ENCODE data around the gene AQP12A. TPM values are rescaled to one million over a fixed set of nuclear protein-coding genes. Genes with fewer than 3 reads are reported as not detected.

The AQP12A gene
- total and polyA plus RNA-seq, 2 donors (not counting 1 experiment from before 2014, with no cell fraction given) = not detected

GRCh38 chr2:240701091-240701735, 9.5 kb downstream of the AQP12A start:
- H3K9ac ChIP-seq (ENCODE audit: insufficient read depth, low read length) = no peak overlapping the region
- H3K9me3 ChIP-seq (ENCODE audit: control insufficient read depth, insufficient read depth, low read depth, low read length) = no peaks in the 10 kb centered on the region
- TF ChIP-seq CTCF (conservative IDR thresholded peaks at IDR 0.05 in 1 of 2, IDR thresholded peaks at IDR 0.05 in 1 of 2; ENCODE audit: low read depth in 1 of 2, low read length in 2 of 2) (no peak), EZH2 (IDR thresholded peaks at IDR 0.05; ENCODE audit: low read length, missing control alignments) (no peak)
- H3K4me2 ChIP-seq (ENCODE audit: extremely low read depth, insufficient read depth, low read length) = no peak overlapping the region
- no peaks in the 10 kb centered on the region for H3K4me1 ChIP-seq (ENCODE audit: control insufficient read depth, extremely low read depth, insufficient read depth, low read length)
- no peak for DNase-seq (ENCODE audit: low read depth in 2 of 2)
- H3K27ac ChIP-seq (ENCODE audit: insufficient read depth, low read length) = no peak overlapping the region
- H3K4me3 ChIP-seq (replicated peaks in 1 of 4; ENCODE audit: control extremely low read depth in 1 of 4, insufficient read depth in 1 of 4, low read depth in 3 of 4, low read length in 4 of 4) = no peak overlapping the region
- peaks cover 1% of the 10 kb centered on the region for H3K27me3 ChIP-seq (ENCODE audit: control insufficient read depth, insufficient read depth, low read length)
- no peak overlapping the region for H2AFZ ChIP-seq (ENCODE audit: low read length)
- no peaks in the 10 kb centered on the region for H3K36me3 ChIP-seq (ENCODE audit: control insufficient read depth, insufficient read depth, low read length)
- H4K20me1 ChIP-seq (ENCODE audit: control insufficient read depth, extremely low read depth, insufficient read depth, low read length) = no peaks in the 10 kb centered on the region
- no peaks in the 10 kb centered on the region for H3K79me2 ChIP-seq (ENCODE audit: control insufficient read depth, insufficient read depth, low read length)

DNA sequence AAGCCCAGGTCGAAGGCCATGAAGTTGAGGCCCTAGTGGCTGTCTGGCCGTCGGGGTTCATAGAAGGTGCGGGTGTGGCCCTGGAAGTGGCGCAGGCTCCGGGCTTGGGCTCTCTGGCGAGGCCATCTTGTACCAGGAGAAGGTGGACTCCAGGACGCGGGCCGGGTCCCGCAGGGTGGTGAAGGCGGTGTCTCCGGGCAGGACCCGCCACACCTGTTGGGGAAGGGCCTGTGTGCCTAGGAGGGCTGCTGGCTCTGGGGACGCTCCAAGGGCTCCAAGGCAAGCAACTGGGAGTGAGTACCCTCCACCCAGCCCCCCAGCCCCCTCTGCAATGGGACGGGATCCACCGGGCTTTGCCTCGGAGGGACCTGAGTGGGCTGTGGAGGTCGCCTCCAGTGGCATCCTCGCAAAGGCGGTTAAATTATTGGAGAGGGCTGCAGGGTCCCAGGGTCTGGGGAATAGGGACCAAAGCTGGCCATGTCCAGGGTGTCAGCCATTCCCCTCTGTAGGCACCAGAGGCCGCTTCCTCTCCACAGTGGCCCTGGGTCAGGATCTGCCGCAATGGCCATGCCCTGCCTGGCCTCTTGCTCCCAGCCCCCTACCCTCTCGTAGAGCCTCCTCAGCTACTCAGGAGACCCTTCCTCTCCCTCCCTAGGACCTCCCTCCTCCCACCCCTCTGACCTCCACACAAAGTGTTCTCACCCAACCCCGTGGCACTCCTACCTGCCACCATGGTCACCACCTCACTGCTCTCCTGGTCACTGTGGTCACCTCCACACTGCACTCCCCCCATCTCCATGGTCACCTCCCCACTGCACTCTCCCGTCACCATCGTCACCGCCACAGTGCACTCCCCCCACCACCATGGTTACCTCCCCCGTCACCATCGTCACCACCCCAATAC, 10.3 kb downstream of the AQP12A start:
- Histone ChIP-seq H3K27ac (ENCODE audit: insufficient read depth, low read length) (no peak overlapping the region), H3K27me3 (ENCODE audit: control insufficient read depth, insufficient read depth, low read length) (peaks cover 6% of the 10 kb centered on the region), H3K79me2 (ENCODE audit: control insufficient read depth, insufficient read depth, low read length) (no peaks in the 10 kb centered on the region), H3K4me2 (ENCODE audit: extremely low read depth, insufficient read depth, low read length) (no peak overlapping the region), H3K4me1 (ENCODE audit: control insufficient read depth, extremely low read depth, insufficient read depth, low read length) (no peaks in the 10 kb centered on the region), H3K4me3 (replicated peaks in 1 of 4; ENCODE audit: control extremely low read depth in 1 of 4, insufficient read depth in 1 of 4, low read depth in 3 of 4, low read length in 4 of 4) (no peak overlapping the region), H3K9me3 (ENCODE audit: control insufficient read depth, insufficient read depth, low read depth, low read length) (no peaks in the 10 kb centered on the region), H3K36me3 (ENCODE audit: control insufficient read depth, insufficient read depth, low read length) (no peaks in the 10 kb centered on the region), H3K9ac (ENCODE audit: insufficient read depth, low read length) (no peak overlapping the region), H2AFZ (ENCODE audit: low read length) (no peak overlapping the region), H4K20me1 (ENCODE audit: control insufficient read depth, extremely low read depth, insufficient read depth, low read length) (no peaks in the 10 kb centered on the region)
- TF ChIP-seq EZH2 (IDR thresholded peaks at IDR 0.05; ENCODE audit: low read length, missing control alignments) = no peak
- TF ChIP-seq CTCF (conservative IDR thresholded peaks at IDR 0.05 in 1 of 2, IDR thresholded peaks at IDR 0.05 in 1 of 2; ENCODE audit: low read depth in 1 of 2, low read length in 2 of 2) = no peak
- DNase-seq (ENCODE audit: low read depth in 2 of 2) = no peak

DNA sequence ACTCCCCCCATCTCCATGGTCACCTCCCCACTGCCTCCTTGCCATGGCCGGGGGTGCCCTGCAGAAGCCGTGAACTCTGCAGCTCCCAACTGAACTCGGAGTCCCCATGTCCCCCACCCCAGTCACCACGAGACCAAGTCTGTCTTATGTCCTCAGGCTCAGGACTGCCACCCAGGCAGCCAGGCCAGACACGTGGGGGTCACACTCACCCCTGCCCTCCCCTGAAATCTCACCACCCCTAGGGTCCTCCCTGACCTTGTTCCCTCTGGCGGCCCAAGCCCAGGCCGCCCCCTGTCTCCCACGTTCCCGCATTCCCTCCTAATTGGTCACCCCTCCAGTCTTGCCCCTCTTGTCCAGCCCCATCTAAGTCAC, 11.0 kb downstream of the AQP12A start:
- DNase-seq (ENCODE audit: low read depth in 2 of 2) = no peak
- Histone ChIP-seq H4K20me1 (ENCODE audit: control insufficient read depth, extremely low read depth, insufficient read depth, low read length) (no peaks in the 10 kb centered on the region), H3K27me3 (ENCODE audit: control insufficient read depth, insufficient read depth, low read length) (peaks cover 10% of the 10 kb centered on the region), H2AFZ (ENCODE audit: low read length) (no peak overlapping the region), H3K4me3 (replicated peaks in 1 of 4; ENCODE audit: control extremely low read depth in 1 of 4, insufficient read depth in 1 of 4, low read depth in 3 of 4, low read length in 4 of 4) (no peak overlapping the region), H3K4me1 (ENCODE audit: control insufficient read depth, extremely low read depth, insufficient read depth, low read length) (no peaks in the 10 kb centered on the region), H3K4me2 (ENCODE audit: extremely low read depth, insufficient read depth, low read length) (no peak overlapping the region), H3K79me2 (ENCODE audit: control insufficient read depth, insufficient read depth, low read length) (no peaks in the 10 kb centered on the region), H3K9me3 (ENCODE audit: control insufficient read depth, insufficient read depth, low read depth, low read length) (no peaks in the 10 kb centered on the region), H3K9ac (ENCODE audit: insufficient read depth, low read length) (no peak overlapping the region), H3K27ac (ENCODE audit: insufficient read depth, low read length) (no peak overlapping the region), H3K36me3 (ENCODE audit: control insufficient read depth, insufficient read depth, low read length) (no peaks in the 10 kb centered on the region)
- TF ChIP-seq EZH2 (IDR thresholded peaks at IDR 0.05; ENCODE audit: low read length, missing control alignments) = no peak
- TF ChIP-seq CTCF (conservative IDR thresholded peaks at IDR 0.05 in 1 of 2, IDR thresholded peaks at IDR 0.05 in 1 of 2; ENCODE audit: low read depth in 1 of 2, low read length in 2 of 2) = no peak
